ENCODE measurements around the gene ANKRD29.
"Not testable (repeated sequence)": the region's sequence is repeated elsewhere in the genome, so short reads cannot be mapped to it uniquely, and the experiment has no call there.

ANKRD29 gene

GRCh38 chr18:23616258-23616657 is 46.5 kb downstream of the ANKRD29 start:
- no peak for DNase-seq (ENCODE audit: low spot score)

- DNase-seq (ENCODE audit: low spot score) = no peak
Observed at GRCh38 chr18:23614891-23615290, 47.8 kb downstream of the ANKRD29 start.

GRCh38 chr18:23614413-23614812 is 48.3 kb downstream of the ANKRD29 start:
- DNase-seq (ENCODE audit: low spot score) = no peak

GRCh38 chr18:23613091-23613475 is 49.6 kb downstream of the ANKRD29 start:
- not testable (repeated sequence) for DNase-seq (ENCODE audit: low spot score)

GRCh38 chr18:23612434-23613090 is 50.1 kb downstream of the ANKRD29 start:
- DNase-seq (ENCODE audit: low spot score) = no peak

GRCh38 chr18:23609390-23610023 is 53.2 kb downstream of the ANKRD29 start:
- no peak for DNase-seq (ENCODE audit: low spot score)

- no peak for DNase-seq (ENCODE audit: low spot score)
Observed at GRCh38 chr18:23608211-23608610, 54.5 kb downstream of the ANKRD29 start.

- DNase-seq (ENCODE audit: low spot score) = no peak
Observed at GRCh38 chr18:23605941-23606340, 56.8 kb downstream of the ANKRD29 start.

GRCh38 chr18:23599809-23600208 is 62.9 kb downstream of the ANKRD29 start:
- DNase-seq (ENCODE audit: low spot score) = no peak

GRCh38 chr18:23596183-23596582 is 66.5 kb downstream of the ANKRD29 start:
- no peak for DNase-seq (ENCODE audit: low spot score)

GRCh38 chr18:23595591-23595990 is 67.1 kb downstream of the ANKRD29 start:
- DNase-seq (ENCODE audit: low spot score) = no peak

- peak; percentile 93 for DNase-seq (ENCODE audit: low spot score)
Observed at GRCh38 chr18:23593720-23594119, 69.0 kb downstream of the ANKRD29 start.

GRCh38 chr18:23592911-23593310 is 69.8 kb downstream of the ANKRD29 start:
- DNase-seq (ENCODE audit: low spot score) = no peak

- DNase-seq (ENCODE audit: low spot score) = no peak
Observed at GRCh38 chr18:23591011-23591410, 71.7 kb downstream of the ANKRD29 start.

- DNase-seq (ENCODE audit: low spot score) = no peak
Observed at GRCh38 chr18:23588836-23589560, 73.7 kb downstream of the ANKRD29 start.

- DNase-seq (ENCODE audit: low spot score) = no peak
Observed at GRCh38 chr18:23587220-23587642, 75.5 kb downstream of the ANKRD29 start.

GRCh38 chr18:23586249-23587196 is 76.2 kb downstream of the ANKRD29 start, which contains the start of gene NPC1:
Gene NPC1, minus strand, starts transcription at chr18:23586506. Its CDS starts 163 bp downstream, at chr18:23586343.
- DNase-seq (ENCODE audit: low spot score) = peak; percentile 89

GRCh38 chr18:23585897-23586248 is 76.8 kb downstream of the ANKRD29 start:
- no peak for DNase-seq (ENCODE audit: low spot score)

- peak; percentile 60 for DNase-seq (ENCODE audit: low spot score)
Observed at GRCh38 chr18:23585007-23585871, 77.5 kb downstream of the ANKRD29 start.

- DNase-seq (ENCODE audit: low spot score) = no peak
Observed at GRCh38 chr18:23584019-23584983, 78.4 kb downstream of the ANKRD29 start.
